Heart right ventricle (tissue), 16 donors: Measurements from ENCODE around the gene TCF4. TPM values are rescaled to one million over a fixed set of nuclear protein-coding genes. Genes with fewer than 3 reads are reported as not detected.

Experiments used
- ATAC-seq, 8 donors: fragments of 200-7000 bp; cut with Tn5 transposase; one replicate each; pipeline ENCODE4 v1.9.1; 2020; ENCODE audit warnings: mild to moderate bottlenecking in 8 of 8, moderate library complexity in 8 of 8, moderate number of reproducible peaks in 1 of 8
- DNase-seq, 2 donors: peaks; one replicate each; pipeline ENCODE4 v3.0.0-alpha.2; 2020
- H3K27ac ChIP-seq, 10 donors: fragments of 200-600 bp; sonication (generic) in 2 of 10; one replicate each; pipeline versions ENCODE4 v1.5.0 to v1.8.0; 2020 to 2022; ENCODE audit warnings: mild to moderate bottlenecking in 3 of 10
- H3K27me3 ChIP-seq, 7 donors: fragments of 200-600 bp; one replicate each; pipeline ENCODE4 v1.8.0; 2021 to 2022; ENCODE audit warnings: mild to moderate bottlenecking in 2 of 7
- H3K36me3 ChIP-seq, 9 donors: fragments of 200-600 bp; sonication (generic) in 1 of 9; one replicate each; pipeline versions ENCODE4 v1.5.0 to v1.8.0; 2020 to 2022; ENCODE audit warnings: mild to moderate bottlenecking in 2 of 9
- H3K4me1 ChIP-seq, 9 donors: fragments of 200-600 bp; sonication (generic) in 1 of 9; one replicate each; pipeline versions ENCODE4 v1.5.0 to v1.8.0; 2020 to 2022; ENCODE audit warnings: mild to moderate bottlenecking in 4 of 9
- H3K4me3 ChIP-seq, 10 donors: fragments of 200-600 bp; sonication (generic) in 2 of 10; one replicate each; pipeline versions ENCODE4 v1.5.0 to v1.8.0; 2020 to 2022; ENCODE audit warnings: mild to moderate bottlenecking in 7 of 10, moderate library complexity in 2 of 10
- H3K9me3 ChIP-seq, 11 donors: fragments of 200-600 bp in 10 of 11; sonication (generic) in 2 of 11; one replicate each; pipeline versions ENCODE4 v1.5.0 to v1.8.0; 2013 to 2022; ENCODE audit warnings: mild to moderate bottlenecking in 2 of 11, control low read depth in 1 of 11, moderate library complexity in 1 of 11
- WGBS, 2 donors: extraction: QIAGEN DNeasy Blood & Tissue Kit; methylation state at CpG; one replicate each; pipeline ENCODE4 v1.1.7; 2013; ENCODE audit warnings: inconsistent platforms in 1 of 2; 5-methylcytosine and 5-hydroxymethylcytosine counted together
- intact Hi-C, 10 donors: fragments of 100-400 bp; cut with DNase I; formaldehyde crosslinking; loops; one replicate each; pipeline versions ENCODE4 v1.11.1 to v1.14.2; 2022
- polyA plus RNA-seq, 2 donors: library from polyadenylated mRNA; stranded (reverse); fragments of 200-250 nt; gene quantifications; one replicate each; pipeline ENCODE4 v1.2.3, GENCODE V29; 2013
- total RNA-seq, 10 donors: library from RNA; stranded (reverse); fragmentation: NEBNext Ultra II Directional in 3 of 10; extraction: Animal tissue kit (Norgen Biotek cat#: 25700) in 3 of 10; gene quantifications; one replicate each; pipeline versions ENCODE4 v1.2.1 to v1.2.4, GENCODE V29; 2021 to 2023
- TF ChIP-seq, protein P1 (sequence below), 9 donors: fragments of 200-600 bp; sonication (generic) in 2 of 9; IDR thresholded peaks; one replicate each; pipeline versions ENCODE4 v1.5.0 to v1.8.0; 2021 to 2022; ENCODE audit warnings: antibody characterized with exemption in 9 of 9, mild to moderate bottlenecking in 5 of 9, moderate library complexity in 1 of 9
- donor health status: Arrhythmogenic right ventricular cardiomyopathy.
- donor health status: ischemic (EF 13 %, LVEDD 7.1; RV severe dilation, severe dysfunction).
- donor health status: healthy with polysubstance abuse.
- donor health status: DM: no; HTN: yes; CAD: no.
- donor health status: DM: no; HTN: no; CAD: no.
- donor health status: ischemic (EF 25% LVEDD 6.9; RV normal size, moderate dysfunction).
- donor health status: ischemic (EF 25% LVEDD 5.7; RV mildly dilated, moderate dysfunction).
- donor health status: healthy.
- donor health status: DM: yes; HTN: yes; CAD: no.
- donor health status: Ischemic cardiomyopathy.
- donor health status: ischemic (EF 35%, LVEDD 5.7; RV mildly dilated, moderate dysfunction).
- donor health status: nonischemic (EF 11% LVEDD 7.7; RV severe dilation, severe dysfunction).
- donor health status: DM: yes; HTN: yes; CAD: no.
- donor health status: PGD.
- donor health status: ischemic (EF 29% LVEDD 5.4; RV normal size, mild dysfunction).
- donor health status: nonischemic (EF 23%, LVEDD 6.1; RV moderate dilation, normal function).

Gene TCF4
- total and polyA plus RNA-seq, 12 donors, result 12.6 to 90.1 (median 65.5) TPM

DNA sequence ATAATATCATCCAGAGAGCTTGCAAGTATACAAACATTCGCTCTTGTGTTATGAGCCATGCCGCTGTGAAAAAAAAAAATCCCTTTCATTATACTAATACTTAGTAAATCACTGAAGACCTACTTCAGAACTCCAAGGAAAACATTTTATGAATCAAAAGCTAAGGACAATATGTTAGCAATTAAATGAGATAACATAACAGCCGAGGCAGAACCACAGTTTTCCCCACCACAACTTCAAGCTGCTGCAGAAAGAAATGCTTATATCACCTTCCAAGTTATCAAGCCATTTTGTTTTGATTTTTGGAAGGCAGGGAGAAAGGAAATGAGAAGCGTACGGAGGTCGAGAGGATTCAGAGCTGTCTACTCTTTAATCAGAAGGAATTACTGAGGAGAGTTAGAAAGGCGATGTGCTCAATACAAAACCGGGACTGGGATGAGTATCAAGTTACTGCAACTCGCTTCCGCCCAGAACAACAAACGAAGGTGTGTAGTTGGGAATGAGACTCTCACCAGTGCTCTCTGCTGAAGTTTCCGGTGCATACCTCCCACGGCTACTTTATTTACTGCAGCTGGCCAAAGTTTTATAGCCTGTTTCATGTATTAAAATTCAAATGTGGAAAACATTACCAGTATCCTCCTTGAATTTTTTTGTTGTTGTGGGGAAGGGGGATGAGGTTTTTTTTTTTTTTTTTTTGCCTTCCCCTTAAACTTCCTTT lies 336.6 kb downstream of the TCF4 start:
- 49 to 56% methylated on average over 13 of the region's 13 CpGs for WGBS, 2 donors
- peaks cover 3 to 79% (median 56%) of the 10 kb centered on the region in 9 donors for H3K4me1 ChIP-seq
- H3K4me3 ChIP-seq, result peak overlapping the region in 1 of 10 donors; percentile 4
- TF ChIP-seq, protein P1, sequence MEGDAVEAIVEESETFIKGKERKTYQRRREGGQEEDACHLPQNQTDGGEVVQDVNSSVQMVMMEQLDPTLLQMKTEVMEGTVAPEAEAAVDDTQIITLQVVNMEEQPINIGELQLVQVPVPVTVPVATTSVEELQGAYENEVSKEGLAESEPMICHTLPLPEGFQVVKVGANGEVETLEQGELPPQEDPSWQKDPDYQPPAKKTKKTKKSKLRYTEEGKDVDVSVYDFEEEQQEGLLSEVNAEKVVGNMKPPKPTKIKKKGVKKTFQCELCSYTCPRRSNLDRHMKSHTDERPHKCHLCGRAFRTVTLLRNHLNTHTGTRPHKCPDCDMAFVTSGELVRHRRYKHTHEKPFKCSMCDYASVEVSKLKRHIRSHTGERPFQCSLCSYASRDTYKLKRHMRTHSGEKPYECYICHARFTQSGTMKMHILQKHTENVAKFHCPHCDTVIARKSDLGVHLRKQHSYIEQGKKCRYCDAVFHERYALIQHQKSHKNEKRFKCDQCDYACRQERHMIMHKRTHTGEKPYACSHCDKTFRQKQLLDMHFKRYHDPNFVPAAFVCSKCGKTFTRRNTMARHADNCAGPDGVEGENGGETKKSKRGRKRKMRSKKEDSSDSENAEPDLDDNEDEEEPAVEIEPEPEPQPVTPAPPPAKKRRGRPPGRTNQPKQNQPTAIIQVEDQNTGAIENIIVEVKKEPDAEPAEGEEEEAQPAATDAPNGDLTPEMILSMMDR (IDR thresholded peaks at IDR 0.05), result no peak
- no peaks in the 10 kb centered on the region for H3K9me3 ChIP-seq
- H3K36me3 ChIP-seq, result peaks cover 0 to 79% (median 32%) of the 10 kb centered on the region in 9 donors
- DNase-seq (no peak), ATAC-seq (peak in 6 of 8 donors; percentile 63 to 81 (median 74))
- intact Hi-C loops, result loop anchor here in 3 of 10 donors (5.0 to 10.0 kb wide), 3 partner anchors 36 to 333 kb away; partner anchors contain the start of gene TCF4 (in 1 of the 3)
- peak overlapping the region; percentile 22 to 89 (median 66) for H3K27ac ChIP-seq
- no peaks in the 10 kb centered on the region for H3K27me3 ChIP-seq

DNA sequence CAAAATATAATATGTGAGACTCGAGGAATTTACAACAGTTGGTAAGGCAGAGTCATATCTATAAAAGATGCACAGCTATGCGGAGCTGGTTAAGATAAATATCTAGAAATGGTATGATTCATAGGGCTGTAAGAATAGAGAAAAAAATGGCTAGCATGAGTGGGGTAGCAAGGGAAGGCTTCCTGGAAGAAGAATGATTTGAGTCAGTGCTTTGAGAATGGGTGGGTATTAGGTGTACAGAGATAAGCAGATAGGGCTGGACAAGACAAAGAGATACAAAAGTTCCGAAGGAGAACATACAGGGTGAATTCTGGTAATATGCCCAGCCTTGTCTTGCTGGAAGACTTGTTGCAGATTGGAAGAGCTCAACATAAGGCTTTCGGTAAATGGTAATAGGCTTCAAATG lies 337.2 kb downstream of the TCF4 start:
- no peak overlapping the region for H3K4me3 ChIP-seq

GRCh38 chr18:55249550-55249949 lies 338.4 kb downstream of the TCF4 start:
- DNase-seq (no peak), ATAC-seq (no peak)
- TF ChIP-seq, protein P1 (IDR thresholded peaks at IDR 0.05), result no peak
- WGBS, 2 donors, result 94 to 95% methylated on average over 6 of the region's 6 CpGs
- peaks cover 10 to 95% (median 73%) of the 10 kb centered on the region in 9 donors for H3K4me1 ChIP-seq
- H3K36me3 ChIP-seq, result peaks cover 0 to 66% (median 15%) of the 10 kb centered on the region in 9 donors
- no peaks in the 10 kb centered on the region for H3K9me3 ChIP-seq
- no peak overlapping the region for H3K4me3 ChIP-seq
- H3K27me3 ChIP-seq, result no peaks in the 10 kb centered on the region
- intact Hi-C loops, result loop anchor here in 3 of 10 donors (10.0 kb wide), 4 partner anchors 155 to 1325 kb away; partner anchors contain the start of gene TCF4 (in 1 of the 3)
- peak overlapping the region in 5 of 10 donors; percentile 5 to 89 (median 72) for H3K27ac ChIP-seq

More for the DNA sequence above, 337.2 kb downstream of the TCF4 start:
- no peak for DNase-seq
- Histone ChIP-seq H3K27ac (peak overlapping the region in 9 of 10 donors; percentile 22 to 89 (median 68)), H3K4me1 (peaks cover 6 to 83% (median 61%) of the 10 kb centered on the region in 9 donors), H3K36me3 (peaks cover 0 to 76% (median 25%) of the 10 kb centered on the region in 9 donors), H3K27me3 (no peaks in the 10 kb centered on the region), H3K9me3 (no peaks in the 10 kb centered on the region)
- intact Hi-C loops, result loop anchor here in 3 of 10 donors (5.0 to 10.0 kb wide), 3 partner anchors 37 to 334 kb away; partner anchors contain the start of gene TCF4 (in 1 of the 3)
- 81 to 85% methylated on average over 4 of the region's 4 CpGs for WGBS, 2 donors
- TF ChIP-seq, protein P1 (IDR thresholded peaks at IDR 0.05), result no peak
- no peak for ATAC-seq

DNA sequence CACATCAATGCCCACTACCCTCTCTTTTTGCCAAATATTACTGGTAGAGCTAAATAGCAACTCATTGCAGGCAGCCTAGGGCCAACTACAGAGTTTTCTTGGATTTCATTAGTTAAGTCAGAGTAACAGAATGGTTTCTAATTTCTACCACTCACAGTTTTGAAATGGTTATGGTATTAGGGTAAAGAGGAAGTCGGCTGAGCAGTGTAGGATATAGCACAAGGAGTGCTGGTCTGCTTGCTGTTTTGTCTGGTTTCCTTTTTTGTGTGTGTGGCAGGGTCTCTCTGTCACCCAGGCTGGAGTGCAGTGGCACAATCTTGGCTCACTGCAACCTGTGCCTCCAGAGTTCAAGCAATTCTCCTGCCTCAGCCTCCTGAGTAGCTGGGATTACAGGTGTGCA lies 339.5 kb downstream of the TCF4 start:
- no peak overlapping the region for H3K4me3 ChIP-seq
- TF ChIP-seq, protein P1 (IDR thresholded peaks at IDR 0.05), result no peak
- no peaks in the 10 kb centered on the region for H3K9me3 ChIP-seq
- peaks cover 0 to 56% (median 6%) of the 10 kb centered on the region in 9 donors for H3K36me3 ChIP-seq
- H3K4me1 ChIP-seq, result peaks cover 15 to 100% (median 80%) of the 10 kb centered on the region in 9 donors
- peak overlapping the region in 8 of 10 donors; percentile 2 to 89 (median 34) for H3K27ac ChIP-seq
- no peaks in the 10 kb centered on the region for H3K27me3 ChIP-seq
- 65 to 83% methylated on average over 1 of the region's 1 CpG for WGBS, 2 donors
- ATAC-seq (no peak), DNase-seq (no peak)
- intact Hi-C loops, result loop anchor here in 3 of 10 donors (10.0 kb wide), 4 partner anchors 156 to 1326 kb away; partner anchors contain the start of gene TCF4 (in 1 of the 3)
